Testis (tissue), 3 donors: ENCODE results near the gene AHDC1. TPM values are rescaled to one million over a fixed set of nuclear protein-coding genes. Genes with fewer than 3 reads are reported as not detected.

Experiments
- DNase-seq: peaks from one replicate; pipeline ENCODE4 v3.0.0-alpha.2; 2019
- H3K27ac ChIP-seq, 2 donors: fragments of 200-600 bp; sonication (generic); one replicate each; pipeline ENCODE4 v1.5.1; 2019
- H3K27me3 ChIP-seq: fragments of 200-600 bp; sonication (generic); one replicate; pipeline ENCODE4 v1.5.1; 2019
- H3K36me3 ChIP-seq: fragments of 200-600 bp; sonication (generic); one replicate; pipeline ENCODE4 v1.5.1; 2017; ENCODE audit warnings: low read depth; ENCODE audit errors: missing control alignments
- H3K4me1 ChIP-seq: fragments of 200-600 bp; sonication (generic); one replicate; pipeline ENCODE4 v1.5.1; 2019
- H3K4me3 ChIP-seq, 2 donors: fragments of 200-600 bp; sonication (generic); one replicate each; pipeline ENCODE4 v1.5.1; 2017 to 2019
- H3K9me3 ChIP-seq: fragments of 200-600 bp; sonication (generic); one replicate; pipeline ENCODE4 v1.5.1; 2017
- CTCF ChIP-seq, 3 experiments: fragments of 450-650 bp in 2 of 3; fragments of 200-600 bp in 1 of 3; sonication (generic) in 1 of 3; IDR thresholded peaks; one replicate each; pipeline ENCODE4 v1.5.1; 2016 to 2019; ENCODE audit warnings: antibody characterized with exemption in 3 of 3, mild to moderate bottlenecking in 2 of 3, moderate library complexity in 1 of 3
- POLR2A ChIP-seq: fragments of 450-650 bp; IDR thresholded peaks from one replicate; pipeline ENCODE4 v1.6.1; 2017; ENCODE audit warnings: antibody characterized with exemption, mild to moderate bottlenecking, moderate library complexity
- WGBS, 2 donors: methylation state at CpG; one replicate each; pipeline ENCODE4 v1.1.5; 2018; 5-methylcytosine and 5-hydroxymethylcytosine counted together
- intact Hi-C: fragments of 100-400 bp; cut with DNase I; formaldehyde crosslinking; loops from one replicate; pipeline ENCODE4 v1.15.1; 2023; ENCODE audit warnings: low total_unique reads
- polyA plus RNA-seq: library from polyadenylated mRNA; stranded (reverse); fragments of 350-450 nt; fragmentation: Illumina TruSeq; extraction: RNeasy Lipid Tissue Mini Kit (QIAGEN cat#74804); gene quantifications from one replicate; pipeline ENCODE4 v1.2.3, GENCODE V29; 2014; ENCODE audit warnings: low read depth, low replicate concordance; ENCODE audit not compliant: insufficient read depth
- total RNA-seq, 2 donors: library from RNA; depleted of rRNA; stranded (reverse); fragments of >200 nt; gene quantifications; one replicate each; pipeline ENCODE4 v1.2.3, GENCODE V29; 2016

AHDC1 gene
- total and polyA plus RNA-seq, 3 donors from 2014 or later: 32.5 to 86.8 (median 73.7) TPM

GRCh38 chr1:27556781-27557595, 47.0 kb downstream of the AHDC1 start:
- H3K36me3 ChIP-seq: no peaks in the 10 kb centered on the region
- H3K4me1 ChIP-seq: peaks cover 62% of the 10 kb centered on the region
- H3K27me3 ChIP-seq: no peaks in the 10 kb centered on the region
- TF ChIP-seq CTCF (IDR thresholded peaks at IDR 0.05) (peak; percentile 86 to 96 (median 95)), POLR2A (no peak)
- peak; percentile 98 for DNase-seq
- H3K9me3 ChIP-seq: no peaks in the 10 kb centered on the region
- 25 to 38% methylated on average over 11 to 19 of the region's 19 CpGs for WGBS, 2 donors
- intact Hi-C loops: loop anchor here (5.0 kb wide), 1 partner anchor 45 kb away; the partner anchor contains the start of gene AHDC1
- H3K27ac ChIP-seq: peak overlapping the region; percentile 69 to 86
- no peak overlapping the region for H3K4me3 ChIP-seq

GRCh38 chr1:27556435-27556780, 47.5 kb downstream of the AHDC1 start:
- Histone ChIP-seq H3K27ac (peak overlapping the region; percentile 69 to 86), H3K27me3 (no peaks in the 10 kb centered on the region), H3K36me3 (no peaks in the 10 kb centered on the region), H3K4me3 (no peak overlapping the region), H3K9me3 (no peaks in the 10 kb centered on the region), H3K4me1 (peaks cover 57% of the 10 kb centered on the region)
- DNase-seq: no peak
- intact Hi-C loops: loop anchor here (5.0 kb wide), 1 partner anchor 46 kb away; the partner anchor contains the start of gene AHDC1
- no peak for TF ChIP-seq POLR2A
- TF ChIP-seq CTCF (IDR thresholded peaks at IDR 0.05): no peak
- 58 to 65% methylated on average over 2 of the region's 2 CpGs for WGBS, 2 donors

- Histone ChIP-seq H3K27me3 (no peaks in the 10 kb centered on the region), H3K4me3 (no peak overlapping the region), H3K9me3 (no peaks in the 10 kb centered on the region), H3K4me1 (peaks cover 51% of the 10 kb centered on the region), H3K27ac (peak overlapping the region; percentile 69 to 86), H3K36me3 (no peaks in the 10 kb centered on the region)
- intact Hi-C loops: loop anchor here (5.0 kb wide), 1 partner anchor 46 kb away; the partner anchor contains the start of gene AHDC1
- TF ChIP-seq POLR2A (no peak), CTCF (IDR thresholded peaks at IDR 0.05) (no peak)
- peak; percentile 73 for DNase-seq
- WGBS, 2 donors: 32 to 33% methylated on average over 8 to 12 of the region's 12 CpGs
Observed at GRCh38 chr1:27555700-27556424, 48.1 kb downstream of the AHDC1 start.

- intact Hi-C loops: loop anchor here (5.0 kb wide), 1 partner anchor 47 kb away; the partner anchor contains the start of gene AHDC1
- 40 to 50% methylated on average over 6 to 8 of the region's 8 CpGs for WGBS, 2 donors
- no peaks in the 10 kb centered on the region for H3K9me3 ChIP-seq
- no peaks in the 10 kb centered on the region for H3K27me3 ChIP-seq
- no peak overlapping the region for H3K4me3 ChIP-seq
- H3K27ac ChIP-seq: peak overlapping the region; percentile 69 to 86
- H3K36me3 ChIP-seq: no peaks in the 10 kb centered on the region
- H3K4me1 ChIP-seq: peaks cover 43% of the 10 kb centered on the region
- no peak for TF ChIP-seq CTCF (IDR thresholded peaks at IDR 0.05)
- no peak for TF ChIP-seq POLR2A
- peak; percentile 77 for DNase-seq
Observed at GRCh38 chr1:27554759-27555699, 48.9 kb downstream of the AHDC1 start.
